ENCODE data around the gene DNAH9.

DNAH9 gene

GRCh38 chr17:11747441-11747840 lies 149.2 kb downstream of the DNAH9 start:
- H3K4me3 ChIP-seq (ENCODE audit: low read depth, low read length) = no peak overlapping the region

- H3K4me3 ChIP-seq (ENCODE audit: low read depth, low read length) = no peak overlapping the region
These were observed 159.5 kb downstream of the DNAH9 start for GRCh38 chr17:11757815-11758214.

GRCh38 chr17:11768106-11768505 lies 169.8 kb downstream of the DNAH9 start:
- no peak overlapping the region for H3K4me3 ChIP-seq (ENCODE audit: low read depth, low read length)

- no peak overlapping the region for H3K4me3 ChIP-seq (ENCODE audit: low read depth, low read length)
These were observed 170.7 kb downstream of the DNAH9 start for GRCh38 chr17:11768981-11769380.

- H3K4me3 ChIP-seq (ENCODE audit: low read depth, low read length) = no peak overlapping the region
These were observed 173.8 kb downstream of the DNAH9 start for GRCh38 chr17:11772031-11772430.

GRCh38 chr17:11779892-11780291 lies 181.6 kb downstream of the DNAH9 start:
- H3K4me3 ChIP-seq (ENCODE audit: low read depth, low read length) = no peak overlapping the region

GRCh38 chr17:11780621-11781020 lies 182.4 kb downstream of the DNAH9 start:
- no peak overlapping the region for H3K4me3 ChIP-seq (ENCODE audit: low read depth, low read length)

GRCh38 chr17:11786711-11787438 lies 188.6 kb downstream of the DNAH9 start:
- H3K4me3 ChIP-seq (ENCODE audit: low read depth, low read length) = no peak overlapping the region

GRCh38 chr17:11795906-11796305 lies 197.6 kb downstream of the DNAH9 start:
- no peak overlapping the region for H3K4me3 ChIP-seq (ENCODE audit: low read depth, low read length)

- no peak overlapping the region for H3K4me3 ChIP-seq (ENCODE audit: low read depth, low read length)
These were observed 199.5 kb downstream of the DNAH9 start for GRCh38 chr17:11797803-11798202.

GRCh38 chr17:11803231-11803969 lies 205.1 kb downstream of the DNAH9 start:
- H3K4me3 ChIP-seq (ENCODE audit: low read depth, low read length) = no peak overlapping the region

- H3K4me3 ChIP-seq (ENCODE audit: low read depth, low read length) = no peak overlapping the region
These were observed 206.9 kb downstream of the DNAH9 start for GRCh38 chr17:11805138-11805537.

GRCh38 chr17:11805952-11806351 lies 207.7 kb downstream of the DNAH9 start:
- no peak overlapping the region for H3K4me3 ChIP-seq (ENCODE audit: low read depth, low read length)

GRCh38 chr17:11807606-11808005 lies 209.3 kb downstream of the DNAH9 start:
- H3K4me3 ChIP-seq (ENCODE audit: low read depth, low read length) = no peak overlapping the region

GRCh38 chr17:11813278-11813677 lies 215.0 kb downstream of the DNAH9 start:
- no peak overlapping the region for H3K4me3 ChIP-seq (ENCODE audit: low read depth, low read length)

GRCh38 chr17:11813871-11814270 lies 215.6 kb downstream of the DNAH9 start:
- no peak overlapping the region for H3K4me3 ChIP-seq (ENCODE audit: low read depth, low read length)

GRCh38 chr17:11814655-11815262 lies 216.5 kb downstream of the DNAH9 start:
- H3K4me3 ChIP-seq (ENCODE audit: low read depth, low read length) = no peak overlapping the region

GRCh38 chr17:11816409-11816808 lies 218.1 kb downstream of the DNAH9 start:
- no peak overlapping the region for H3K4me3 ChIP-seq (ENCODE audit: low read depth, low read length)

GRCh38 chr17:11823862-11824261 lies 225.6 kb downstream of the DNAH9 start:
- no peak overlapping the region for H3K4me3 ChIP-seq (ENCODE audit: low read depth, low read length)

GRCh38 chr17:11825572-11826209 lies 227.4 kb downstream of the DNAH9 start:
- H3K4me3 ChIP-seq (ENCODE audit: low read depth, low read length) = no peak overlapping the region

- H3K4me3 ChIP-seq (ENCODE audit: low read depth, low read length) = no peak overlapping the region
These were observed 234.3 kb downstream of the DNAH9 start for GRCh38 chr17:11832401-11833137.
